Smooth muscle cell (in vitro differentiated cells): Measurements from ENCODE around the gene TSPAN15. TPM values are rescaled to one million over a fixed set of nuclear protein-coding genes. Genes with fewer than 3 reads are reported as not detected.
A peak's percentile ranks its signal among the peaks of the same experiment; 100 is the strongest.

Experiments
- DNase-seq: peaks from one replicate; lab custom pipeline; 2025; ENCODE audit not compliant: unreplicated experiment; lab: John Stamatoyannopoulos, UW
- H2AFZ ChIP-seq: fragments of 200-600 bp; sonication (generic); 2 replicates; pipeline ENCODE4 v1.6.0; 2016; ENCODE audit warnings: antibody characterized with exemption, low read depth, mild to moderate bottlenecking
- H3F3A ChIP-seq: fragments of 200-600 bp; sonication (generic); 2 replicates; pipeline ENCODE4 v1.6.0; 2017; ENCODE audit warnings: antibody characterized with exemption, low read depth
- H3K27ac ChIP-seq: fragments of 200-600 bp; sonication (generic); 2 replicates; pipeline ENCODE4 v1.5.1; 2016; ENCODE audit warnings: low read depth, mild to moderate bottlenecking
- H3K27me3 ChIP-seq: fragments of 200-600 bp; sonication (generic); 2 replicates; pipeline ENCODE4 v1.6.1; 2016; ENCODE audit warnings: low read depth, mild to moderate bottlenecking
- H3K36me3 ChIP-seq: fragments of 200-600 bp; sonication (generic); 2 replicates; pipeline ENCODE4 v1.5.1; 2016; ENCODE audit warnings: low read depth
- H3K4me1 ChIP-seq: fragments of 200-600 bp; sonication (generic); 2 replicates; pipeline ENCODE4 v1.5.1; 2016; ENCODE audit warnings: low read depth
- H3K4me2 ChIP-seq: fragments of 200-600 bp; sonication (generic); 2 replicates; pipeline ENCODE4 v1.6.0; 2016; ENCODE audit warnings: mild to moderate bottlenecking
- H3K4me3 ChIP-seq: fragments of 200-600 bp; sonication (generic); 2 replicates; pipeline ENCODE4 v1.5.1; 2016; ENCODE audit warnings: mild to moderate bottlenecking
- H3K79me2 ChIP-seq: fragments of 200-600 bp; sonication (generic); 2 replicates; pipeline ENCODE4 v1.6.0; 2016; ENCODE audit warnings: low read depth, mild to moderate bottlenecking
- H3K9ac ChIP-seq: fragments of 200-600 bp; sonication (generic); 2 replicates; pipeline ENCODE4 v1.6.0; 2016; ENCODE audit warnings: low read depth
- H3K9me3 ChIP-seq: fragments of 200-600 bp; sonication (generic); replicated peaks from 2 replicates; pipeline ENCODE4 v1.5.1; 2016; ENCODE audit warnings: low read depth
- H4K20me1 ChIP-seq: fragments of 200-600 bp; sonication (generic); 2 replicates; pipeline ENCODE4 v1.6.0; 2016; ENCODE audit warnings: low read depth
- CTCF ChIP-seq: fragments of 200-600 bp; sonication (generic); IDR thresholded peaks from 2 replicates; pipeline ENCODE4 v1.5.1; 2017; ENCODE audit warnings: borderline replicate concordance, mild to moderate bottlenecking, antibody characterized with exemption; ENCODE audit not compliant: insufficient read depth, poor library complexity, severe bottlenecking
- WGBS: methylation state at CpG from one replicate; pipeline ENCODE4 v1.1.7; 2016; ENCODE audit warnings: low lambda C conversion rate; 5-methylcytosine and 5-hydroxymethylcytosine counted together
- polyA plus RNA-seq: library from polyadenylated mRNA; unstranded; fragments of >200 nt; fragmentation: Nextera tagmentation; extraction: Ambion mirVana; gene quantifications from 2 replicates; pipeline ENCODE4 v1.2.1, GENCODE V29; 2016
- total RNA-seq: library from RNA; depleted of rRNA; stranded (reverse); fragments of >200 nt; gene quantifications from 2 replicates; pipeline ENCODE4 v1.2.3, GENCODE V29; 2014

TSPAN15 gene
- total and polyA plus RNA-seq, 2 experiments from 2014 or later: 113 to 249 TPM

GRCh38 chr10:69443354-69443753, 7.9 kb upstream of the TSPAN15 start:
- Histone ChIP-seq H3K4me2 (no peak overlapping the region), H4K20me1 (no peaks in the 10 kb centered on the region), H3K4me1 (peaks cover 23% of the 10 kb centered on the region), H3K27me3 (no peaks in the 10 kb centered on the region), H3K27ac (no peak overlapping the region), H3K9ac (no peak overlapping the region), H3K4me3 (no peak overlapping the region), H3K9me3 (no peaks in the 10 kb centered on the region), H3K36me3 (no peaks in the 10 kb centered on the region), H3F3A (peaks cover 25% of the 10 kb centered on the region), H2AFZ (no peak overlapping the region), H3K79me2 (no peaks in the 10 kb centered on the region)
- no peak for DNase-seq
- TF ChIP-seq CTCF: no peak
- 88% methylated on average over 1 of the region's 1 CpG for WGBS

GRCh38 chr10:69445041-69445440, 6.2 kb upstream of the TSPAN15 start:
- Histone ChIP-seq H4K20me1 (no peaks in the 10 kb centered on the region), H3K27me3 (no peaks in the 10 kb centered on the region), H3K4me3 (no peak overlapping the region), H3K79me2 (no peaks in the 10 kb centered on the region), H3F3A (peaks cover 15% of the 10 kb centered on the region), H3K9ac (no peak overlapping the region), H3K4me1 (peaks cover 8% of the 10 kb centered on the region), H3K36me3 (no peaks in the 10 kb centered on the region), H2AFZ (no peak overlapping the region), H3K4me2 (no peak overlapping the region), H3K9me3 (no peaks in the 10 kb centered on the region), H3K27ac (peak overlapping the region; percentile 86)
- no peak for DNase-seq
- TF ChIP-seq CTCF: no peak
- WGBS: 87% methylated on average over 4 of the region's 4 CpGs

- H3K36me3 ChIP-seq: no peaks in the 10 kb centered on the region
- no peak overlapping the region for H3K9ac ChIP-seq
- peaks cover 8% of the 10 kb centered on the region for H3K4me1 ChIP-seq
- no peaks in the 10 kb centered on the region for H3K79me2 ChIP-seq
- H3K27ac ChIP-seq: peak overlapping the region; percentile 86
- H3K4me3 ChIP-seq: no peak overlapping the region
- H2AFZ ChIP-seq: no peak overlapping the region
- TF ChIP-seq CTCF: no peak
- H3F3A ChIP-seq: peaks cover 25% of the 10 kb centered on the region
- peak overlapping the region; percentile 45 for H3K4me2 ChIP-seq
- H3K9me3 ChIP-seq: no peaks in the 10 kb centered on the region
- H3K27me3 ChIP-seq: no peaks in the 10 kb centered on the region
- DNase-seq: no peak
- no peaks in the 10 kb centered on the region for H4K20me1 ChIP-seq
These were observed 5.0 kb upstream of the TSPAN15 start for GRCh38 chr10:69446229-69446628.

DNA sequence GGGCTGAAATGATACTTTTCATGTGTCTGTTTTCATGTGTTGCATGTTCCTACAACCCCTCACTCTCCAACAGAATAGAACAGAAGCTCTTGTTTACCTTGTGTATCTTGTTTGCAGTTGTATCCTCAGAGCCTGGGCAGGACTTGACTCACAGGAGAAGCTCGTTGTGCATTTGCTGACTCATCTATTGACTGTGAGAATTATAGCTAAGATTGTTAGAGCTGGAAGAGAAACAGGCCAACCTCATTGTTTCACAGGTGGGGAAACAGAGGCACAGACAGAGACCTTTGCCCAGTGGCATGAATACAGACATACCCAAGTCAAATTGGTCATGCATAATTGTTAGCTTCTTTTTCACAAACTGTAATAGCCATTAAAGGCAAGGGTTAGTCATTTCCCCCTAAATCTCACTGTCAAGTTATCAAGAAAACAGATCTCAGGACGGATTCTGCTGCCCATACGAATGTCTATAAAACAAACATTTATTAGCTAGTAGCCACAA, 4.6 kb upstream of the TSPAN15 start:
- 1% methylated on average over 3 of the region's 3 CpGs for WGBS
- no peaks in the 10 kb centered on the region for H3K9me3 ChIP-seq

More for the DNA sequence above, 4.6 kb upstream of the TSPAN15 start:
- DNase-seq: no peak
- Histone ChIP-seq H3K79me2 (peaks cover 4% of the 10 kb centered on the region), H3K27ac (peak overlapping the region; percentile 86), H3K9ac (peak overlapping the region; percentile 41), H3K4me2 (peak overlapping the region; percentile 47), H4K20me1 (no peaks in the 10 kb centered on the region), H3K4me1 (peaks cover 8% of the 10 kb centered on the region), H3F3A (peaks cover 25% of the 10 kb centered on the region), H3K4me3 (no peak overlapping the region), H3K27me3 (no peaks in the 10 kb centered on the region), H2AFZ (no peak overlapping the region), H3K36me3 (no peaks in the 10 kb centered on the region)
- no peak for TF ChIP-seq CTCF
